Lung (tissue), 12 donors: ENCODE results near the gene MPND. TPM values are rescaled to one million over a fixed set of nuclear protein-coding genes. Genes with fewer than 3 reads are reported as not detected.

Experiments used
- ATAC-seq: fragments of 200-7000 bp; cut with Tn5 transposase; one replicate; pipeline ENCODE4 v1.9.1; 2020; ENCODE audit warnings: moderate number of reproducible peaks; ENCODE audit not compliant: insufficient read depth, low FRiP score
- DNase-seq, 3 donors: peaks; one replicate each; pipeline ENCODE4 v3.0.0-alpha.2; 2013 to 2017
- H3K27ac ChIP-seq, 2 donors: one replicate each; pipeline ENCODE4 v1.5.1; 2013; ENCODE audit warnings: mild to moderate bottlenecking in 2 of 2, moderate library complexity in 2 of 2, control low read depth in 1 of 2, inconsistent platforms in 1 of 2, low read depth in 1 of 2, low read length in 1 of 2
- H3K27me3 ChIP-seq, 3 donors: one replicate each; pipeline ENCODE4 v1.5.1; 2013; ENCODE audit warnings: low read length in 2 of 3; ENCODE audit not compliant: control insufficient read depth in 3 of 3, insufficient read depth in 3 of 3
- H3K36me3 ChIP-seq, 4 donors: one replicate each; pipeline ENCODE4 v1.5.1; 2013; ENCODE audit warnings: low read length in 4 of 4, mild to moderate bottlenecking in 1 of 4, moderate library complexity in 1 of 4; ENCODE audit not compliant: control insufficient read depth in 4 of 4, insufficient read depth in 4 of 4
- H3K4me1 ChIP-seq, 5 donors: one replicate each; pipeline ENCODE4 v1.5.1; 2013; ENCODE audit warnings: low read length in 5 of 5, mild to moderate bottlenecking in 2 of 5, moderate library complexity in 1 of 5; ENCODE audit not compliant: control insufficient read depth in 5 of 5, insufficient read depth in 5 of 5
- H3K4me3 ChIP-seq: one replicate; pipeline ENCODE4 v1.5.1; 2013; ENCODE audit warnings: mild to moderate bottlenecking, control low read depth, moderate library complexity
- H3K9ac ChIP-seq, 2 donors: one replicate each; pipeline ENCODE4 v1.5.1; 2013; ENCODE audit warnings: low read length in 2 of 2, control low read depth in 1 of 2; ENCODE audit not compliant: insufficient read depth in 1 of 2
- H3K9me3 ChIP-seq, 4 donors: one replicate each; pipeline ENCODE4 v1.5.1; 2013; ENCODE audit warnings: low read length in 3 of 4, mild to moderate bottlenecking in 1 of 4, moderate library complexity in 1 of 4; ENCODE audit not compliant: control insufficient read depth in 4 of 4, insufficient read depth in 3 of 4
- WGBS, 2 donors: extraction: QIAGEN DNeasy Blood & Tissue Kit; methylation state at CpG; one replicate each; pipeline ENCODE4 v1.1.7; 2013; 5-methylcytosine and 5-hydroxymethylcytosine counted together
- polyA plus RNA-seq, 2 donors: library from polyadenylated mRNA; stranded (reverse); fragments of 200-250 nt; gene quantifications; one replicate each; pipeline ENCODE4 v1.2.1, GENCODE V29; 2013
- total RNA-seq, 2 donors: library from RNA; depleted of rRNA in 1 of 2; stranded (reverse); fragments of >200 nt in 1 of 2; gene quantifications; one replicate each; pipeline ENCODE4 v1.2.1, GENCODE V29; 2014 to 2021
- TF ChIP-seq, protein P1 (sequence below): IDR thresholded peaks from 2 replicates; pipeline ENCODE4 v1.5.1; 2012; ENCODE audit warnings: mild to moderate bottlenecking; ENCODE audit errors: control extremely low read depth, extremely low read depth
- donor health status: control.
- donor health status: control.
- donor health status: Bipolar disorder and iron deficiency.
- donor health status: healthy.
- donor health status: DM: yes; HTN: yes; CAD: no.

Gene MPND
- total and polyA plus RNA-seq, 4 donors: 9.1 to 32.3 (median 24.6) TPM

DNA sequence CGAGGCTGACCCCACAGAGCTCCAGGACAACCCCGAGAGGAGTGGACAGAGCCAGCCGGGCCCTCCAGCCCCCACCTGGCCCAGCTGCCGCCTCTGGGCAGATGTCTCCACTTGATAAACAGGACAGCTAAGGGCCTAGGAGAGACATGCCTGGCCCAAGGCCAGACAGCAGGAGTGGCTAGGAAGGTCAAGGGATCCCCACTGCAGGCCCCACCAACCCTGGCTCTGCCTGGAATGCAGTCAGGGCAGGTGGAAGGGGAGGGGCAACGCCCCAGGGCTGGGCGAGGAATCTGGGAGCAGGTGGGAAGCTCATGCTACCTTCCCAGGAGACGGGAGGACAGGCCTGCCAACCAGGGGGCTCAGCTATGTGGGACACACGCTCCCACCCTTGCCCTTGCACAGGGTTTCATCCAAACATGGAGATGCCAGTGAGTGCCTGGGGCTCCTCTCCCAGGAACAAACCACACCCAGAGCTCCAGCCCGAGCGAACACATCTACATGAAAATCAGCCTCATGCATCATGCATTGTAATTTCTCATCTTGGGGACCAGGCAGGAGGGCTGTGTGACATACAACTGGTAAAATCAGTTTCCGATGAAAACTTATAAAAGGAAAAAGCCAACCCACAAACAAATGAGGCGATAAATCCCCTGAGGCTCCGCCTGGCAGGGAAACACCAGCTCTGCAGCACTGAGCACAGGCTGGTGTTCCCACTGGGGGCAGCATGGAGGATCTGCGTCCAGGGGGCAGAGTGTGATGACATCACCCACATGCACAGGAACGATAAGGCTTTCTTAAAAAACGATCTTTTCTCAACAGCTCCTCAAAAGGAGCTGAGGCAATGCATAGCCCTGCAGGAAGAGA is 32.0 kb downstream of the MPND start:
- DNase-seq: peak; percentile 67 to 81 (median 76)
- peak overlapping the region in 1 of 2 donors; percentile 62 for H3K9ac ChIP-seq
- H3K27me3 ChIP-seq: no peaks in the 10 kb centered on the region
- peak overlapping the region; percentile 52 to 92 for H3K27ac ChIP-seq
- H3K36me3 ChIP-seq: peaks cover 0 to 11% (median 5%) of the 10 kb centered on the region in 4 donors
- no peaks in the 10 kb centered on the region for H3K9me3 ChIP-seq
- peaks cover 16 to 74% (median 54%) of the 10 kb centered on the region in 5 donors for H3K4me1 ChIP-seq
- 53 to 55% methylated on average over 16 of the region's 16 CpGs for WGBS, 2 donors
- H3K4me3 ChIP-seq: no peak overlapping the region
- TF ChIP-seq, protein P1, sequence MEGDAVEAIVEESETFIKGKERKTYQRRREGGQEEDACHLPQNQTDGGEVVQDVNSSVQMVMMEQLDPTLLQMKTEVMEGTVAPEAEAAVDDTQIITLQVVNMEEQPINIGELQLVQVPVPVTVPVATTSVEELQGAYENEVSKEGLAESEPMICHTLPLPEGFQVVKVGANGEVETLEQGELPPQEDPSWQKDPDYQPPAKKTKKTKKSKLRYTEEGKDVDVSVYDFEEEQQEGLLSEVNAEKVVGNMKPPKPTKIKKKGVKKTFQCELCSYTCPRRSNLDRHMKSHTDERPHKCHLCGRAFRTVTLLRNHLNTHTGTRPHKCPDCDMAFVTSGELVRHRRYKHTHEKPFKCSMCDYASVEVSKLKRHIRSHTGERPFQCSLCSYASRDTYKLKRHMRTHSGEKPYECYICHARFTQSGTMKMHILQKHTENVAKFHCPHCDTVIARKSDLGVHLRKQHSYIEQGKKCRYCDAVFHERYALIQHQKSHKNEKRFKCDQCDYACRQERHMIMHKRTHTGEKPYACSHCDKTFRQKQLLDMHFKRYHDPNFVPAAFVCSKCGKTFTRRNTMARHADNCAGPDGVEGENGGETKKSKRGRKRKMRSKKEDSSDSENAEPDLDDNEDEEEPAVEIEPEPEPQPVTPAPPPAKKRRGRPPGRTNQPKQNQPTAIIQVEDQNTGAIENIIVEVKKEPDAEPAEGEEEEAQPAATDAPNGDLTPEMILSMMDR: no peak
- ATAC-seq: no peak

GRCh38 chr19:4376028-4376670 is 32.8 kb downstream of the MPND start:
- H3K4me3 ChIP-seq: no peak overlapping the region
- WGBS, 2 donors: 65 to 74% methylated on average over 16 of the region's 16 CpGs
- peak overlapping the region in 1 of 2 donors; percentile 62 for H3K9ac ChIP-seq

GRCh38 chr19:4376671-4376990 is 33.3 kb downstream of the MPND start:
- ATAC-seq: no peak
- peaks cover 0 to 7% (median 2%) of the 10 kb centered on the region in 4 donors for H3K36me3 ChIP-seq
- peak overlapping the region in 1 of 2 donors; percentile 92 for H3K27ac ChIP-seq
- H3K9me3 ChIP-seq: no peaks in the 10 kb centered on the region
- DNase-seq: no peak
- no peaks in the 10 kb centered on the region for H3K27me3 ChIP-seq
- TF ChIP-seq, protein P1: no peak
- peaks cover 16 to 74% (median 54%) of the 10 kb centered on the region in 5 donors for H3K4me1 ChIP-seq
- WGBS, 2 donors: 73 to 76% methylated on average over 10 of the region's 10 CpGs
- peak overlapping the region in 1 of 2 donors; percentile 62 for H3K9ac ChIP-seq
- no peak overlapping the region for H3K4me3 ChIP-seq

More at GRCh38 chr19:4376028-4376670, 32.8 kb downstream of the MPND start:
- ATAC-seq (no peak), DNase-seq (no peak)
- Histone ChIP-seq H3K27me3 (no peaks in the 10 kb centered on the region), H3K9me3 (no peaks in the 10 kb centered on the region), H3K36me3 (peaks cover 0 to 8% (median 3%) of the 10 kb centered on the region in 4 donors), H3K4me1 (peaks cover 16 to 74% (median 54%) of the 10 kb centered on the region in 5 donors), H3K27ac (peak overlapping the region in 1 of 2 donors; percentile 92)
- TF ChIP-seq, protein P1: no peak
